SU-DHL-6 (cell line): ENCODE results near the gene TXNRD1.
"Not testable (repeated sequence)": the region's sequence is repeated elsewhere in the genome, so short reads cannot be mapped to it uniquely, and the experiment has no call there.

Source experiments
- H2AFZ ChIP-seq: fragments of 200-600 bp; sonication (generic); 2 replicates; pipeline ENCODE4 v1.6.1; 2014; ENCODE audit warnings: low read depth, mild to moderate bottlenecking, moderate library complexity, mixed read lengths, antibody characterized with exemption, low read length; ENCODE audit not compliant: severe bottlenecking
- H3F3A ChIP-seq: fragments of 200-600 bp; shearing (Covaris generic); 2 replicates; pipeline ENCODE4 v1.6.0; 2016; ENCODE audit warnings: antibody characterized with exemption, mild to moderate bottlenecking; ENCODE audit not compliant: insufficient read depth
- H3K27ac ChIP-seq: fragments of 200-600 bp; sonication (generic); 2 replicates; pipeline ENCODE4 v1.5.1; 2016; ENCODE audit warnings: low read depth, mild to moderate bottlenecking, low read length, moderate library complexity, mixed read lengths
- H3K27me3 ChIP-seq: fragments of 200-600 bp; sonication (generic), shearing (Covaris generic); 2 replicates; pipeline ENCODE4 v1.6.0; 2014; ENCODE audit warnings: mild to moderate bottlenecking, low read length
- H3K36me3 ChIP-seq: fragments of 200-600 bp; sonication (generic); 2 replicates; pipeline ENCODE4 v1.6.1; 2014; ENCODE audit warnings: mild to moderate bottlenecking, low read length, mixed read lengths
- H3K4me2 ChIP-seq: fragments of 300-600, 200-600 bp; shearing (Covaris generic), sonication (generic); 2 replicates; pipeline ENCODE4 v1.6.0; 2014; ENCODE audit warnings: low read length, low read depth, mild to moderate bottlenecking; ENCODE audit not compliant: poor library complexity, severe bottlenecking
- H3K4me3 ChIP-seq: fragments of 200-600 bp; sonication (generic); 2 replicates; pipeline ENCODE4 v1.5.1; 2014; ENCODE audit warnings: antibody characterized with exemption, low read length, mild to moderate bottlenecking, mixed read lengths; ENCODE audit not compliant: insufficient read depth, poor library complexity, severe bottlenecking
- H3K79me2 ChIP-seq: fragments of 200-600 bp; sonication (generic); 2 replicates; pipeline ENCODE4 v1.6.1; 2014; ENCODE audit warnings: mild to moderate bottlenecking, low read length, moderate library complexity; ENCODE audit not compliant: insufficient read depth
- H3K9ac ChIP-seq: fragments of 200-600 bp; sonication (generic); 2 replicates; pipeline ENCODE4 v1.7.0; 2014; ENCODE audit warnings: mild to moderate bottlenecking, low read length
- H3K9me2 ChIP-seq: fragments of 200-600 bp; sonication (generic); replicated peaks from 2 replicates; pipeline ENCODE4 v1.6.1; 2014; ENCODE audit warnings: low read length; ENCODE audit not compliant: insufficient read depth
- H3K9me3 ChIP-seq: fragments of 200-600 bp; sonication (generic); 2 replicates; pipeline ENCODE4 v1.6.1; 2014; ENCODE audit warnings: low read length, mixed read lengths; ENCODE audit not compliant: insufficient read depth
- H4K20me1 ChIP-seq: fragments of 200-600 bp; sonication (generic); 2 replicates; pipeline ENCODE4 v1.6.1; 2014; ENCODE audit warnings: low read depth, mild to moderate bottlenecking, antibody characterized with exemption, low read length, moderate library complexity, mixed read lengths
- EZH2phosphoT487 ChIP-seq: fragments of 200-600 bp; sonication (generic), shearing (Covaris generic); conservative IDR thresholded peaks from 2 replicates; pipeline ENCODE4 v1.6.1; 2018; ENCODE audit warnings: mild to moderate bottlenecking, antibody characterized with exemption, low read length, moderate library complexity, mixed read lengths
- TF ChIP-seq, protein P1 (sequence below): fragments of 200-600 bp; sonication (generic); IDR thresholded peaks from one replicate; pipeline ENCODE4 v1.5.1; 2017; ENCODE audit warnings: antibody characterized with exemption, mild to moderate bottlenecking, low read length, moderate library complexity; ENCODE audit not compliant: insufficient read depth, poor library complexity, severe bottlenecking

The TXNRD1 gene

DNA sequence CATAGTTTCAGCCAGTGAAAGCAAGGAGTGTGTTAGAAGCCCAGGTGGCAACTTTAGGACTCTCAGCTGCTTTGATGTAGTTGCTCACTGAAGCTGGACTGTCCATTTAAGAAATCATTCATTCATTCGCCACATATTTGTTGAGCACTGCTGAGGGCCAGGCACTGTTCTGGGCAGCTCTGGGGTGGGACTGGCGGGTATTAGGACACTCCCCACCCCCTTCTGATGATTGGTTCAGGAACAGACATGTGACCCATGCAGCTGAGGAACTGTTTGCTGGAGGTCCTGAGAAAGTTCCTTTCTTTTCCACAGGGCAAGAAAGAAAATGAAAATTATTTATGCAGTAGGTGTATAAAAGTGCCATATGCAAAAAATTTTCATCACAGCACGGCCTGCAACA lies 170.9 kb downstream of the TXNRD1 start:
- H3F3A ChIP-seq = no peaks in the 10 kb centered on the region
- no peak overlapping the region for H3K4me2 ChIP-seq
- no peaks in the 10 kb centered on the region for H4K20me1 ChIP-seq
- no peak overlapping the region for H2AFZ ChIP-seq
- no peaks in the 10 kb centered on the region for H3K79me2 ChIP-seq
- no peak for TF ChIP-seq EZH2phosphoT487
- TF ChIP-seq, protein P1, sequence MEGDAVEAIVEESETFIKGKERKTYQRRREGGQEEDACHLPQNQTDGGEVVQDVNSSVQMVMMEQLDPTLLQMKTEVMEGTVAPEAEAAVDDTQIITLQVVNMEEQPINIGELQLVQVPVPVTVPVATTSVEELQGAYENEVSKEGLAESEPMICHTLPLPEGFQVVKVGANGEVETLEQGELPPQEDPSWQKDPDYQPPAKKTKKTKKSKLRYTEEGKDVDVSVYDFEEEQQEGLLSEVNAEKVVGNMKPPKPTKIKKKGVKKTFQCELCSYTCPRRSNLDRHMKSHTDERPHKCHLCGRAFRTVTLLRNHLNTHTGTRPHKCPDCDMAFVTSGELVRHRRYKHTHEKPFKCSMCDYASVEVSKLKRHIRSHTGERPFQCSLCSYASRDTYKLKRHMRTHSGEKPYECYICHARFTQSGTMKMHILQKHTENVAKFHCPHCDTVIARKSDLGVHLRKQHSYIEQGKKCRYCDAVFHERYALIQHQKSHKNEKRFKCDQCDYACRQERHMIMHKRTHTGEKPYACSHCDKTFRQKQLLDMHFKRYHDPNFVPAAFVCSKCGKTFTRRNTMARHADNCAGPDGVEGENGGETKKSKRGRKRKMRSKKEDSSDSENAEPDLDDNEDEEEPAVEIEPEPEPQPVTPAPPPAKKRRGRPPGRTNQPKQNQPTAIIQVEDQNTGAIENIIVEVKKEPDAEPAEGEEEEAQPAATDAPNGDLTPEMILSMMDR = no peak
- H3K27ac ChIP-seq = no peak overlapping the region
- no peaks in the 10 kb centered on the region for H3K36me3 ChIP-seq
- H3K9me3 ChIP-seq = no peaks in the 10 kb centered on the region
- H3K9ac ChIP-seq = no peak overlapping the region
- H3K9me2 ChIP-seq = no peaks in the 10 kb centered on the region
- H3K27me3 ChIP-seq = no peaks in the 10 kb centered on the region
- no peak overlapping the region for H3K4me3 ChIP-seq

DNA sequence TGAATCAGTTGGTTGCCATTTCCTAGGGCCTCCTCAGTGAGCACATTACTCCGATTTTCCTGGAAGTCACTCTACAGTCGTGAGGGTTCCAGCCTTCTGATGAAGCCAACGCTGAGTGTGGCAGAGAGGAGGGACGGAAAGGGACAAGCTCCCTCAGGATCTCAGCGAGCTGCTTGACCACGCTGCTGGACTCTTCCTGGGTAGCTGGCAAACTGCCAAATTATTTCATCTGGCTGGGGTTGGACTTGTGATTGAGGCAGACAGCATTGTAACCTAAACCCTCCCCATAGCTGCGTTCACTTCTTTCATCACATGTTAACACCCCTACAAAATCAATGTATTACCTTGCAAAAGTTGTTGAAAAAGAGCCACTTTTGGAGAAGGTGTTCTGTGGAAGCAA lies 171.6 kb downstream of the TXNRD1 start:
- no peaks in the 10 kb centered on the region for H3K9me3 ChIP-seq
- H3K36me3 ChIP-seq = no peaks in the 10 kb centered on the region
- TF ChIP-seq EZH2phosphoT487 = no peak
- TF ChIP-seq, protein P1 = no peak
- no peaks in the 10 kb centered on the region for H3F3A ChIP-seq
- no peaks in the 10 kb centered on the region for H4K20me1 ChIP-seq
- no peaks in the 10 kb centered on the region for H3K9me2 ChIP-seq
- H3K4me2 ChIP-seq = no peak overlapping the region
- H3K9ac ChIP-seq = no peak overlapping the region
- H2AFZ ChIP-seq = no peak overlapping the region
- no peak overlapping the region for H3K4me3 ChIP-seq
- no peaks in the 10 kb centered on the region for H3K79me2 ChIP-seq
- H3K27me3 ChIP-seq = no peaks in the 10 kb centered on the region
- no peak overlapping the region for H3K27ac ChIP-seq

DNA sequence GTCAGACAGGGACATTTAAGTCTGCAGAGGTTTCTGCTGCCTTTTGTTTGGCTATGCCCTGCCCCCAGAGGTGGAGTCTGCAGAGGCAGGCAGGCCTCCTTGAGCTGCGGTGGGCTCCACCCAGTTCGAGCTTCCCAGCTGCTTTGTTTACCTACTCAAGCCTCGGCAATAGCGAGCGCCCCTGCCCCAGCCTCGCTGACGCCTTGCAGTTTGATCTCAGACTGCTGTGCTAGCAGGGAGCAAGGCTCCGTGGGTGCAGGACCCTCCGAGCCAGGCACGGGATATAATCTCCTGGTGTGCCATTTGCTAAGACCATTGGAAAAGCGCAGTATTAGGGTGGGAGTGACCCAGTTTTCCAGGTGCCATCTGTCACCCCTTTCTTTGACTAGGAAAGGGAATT lies 178.5 kb downstream of the TXNRD1 start:
- not testable (repeated sequence) for H3K4me2 ChIP-seq, H3K9ac ChIP-seq, H3K79me2 ChIP-seq, H3F3A ChIP-seq, H3K36me3 ChIP-seq, H3K27me3 ChIP-seq, H3K4me3 ChIP-seq, H3K9me2 ChIP-seq, H3K27ac ChIP-seq, H4K20me1 ChIP-seq, H2AFZ ChIP-seq
- H3K9me3 ChIP-seq = peaks cover 18% of the 10 kb centered on the region; the same call in 1 of the 2 replicates
